HPDE6-E6E7 (cell line): ENCODE results near the gene SDHA.

Experiments used
- DNase-seq: peaks from one replicate; pipeline ENCODE4 v3.0.0; 2011; ENCODE audit warnings: missing footprints; ENCODE audit errors: extremely low spot score

Gene SDHA

DNA sequence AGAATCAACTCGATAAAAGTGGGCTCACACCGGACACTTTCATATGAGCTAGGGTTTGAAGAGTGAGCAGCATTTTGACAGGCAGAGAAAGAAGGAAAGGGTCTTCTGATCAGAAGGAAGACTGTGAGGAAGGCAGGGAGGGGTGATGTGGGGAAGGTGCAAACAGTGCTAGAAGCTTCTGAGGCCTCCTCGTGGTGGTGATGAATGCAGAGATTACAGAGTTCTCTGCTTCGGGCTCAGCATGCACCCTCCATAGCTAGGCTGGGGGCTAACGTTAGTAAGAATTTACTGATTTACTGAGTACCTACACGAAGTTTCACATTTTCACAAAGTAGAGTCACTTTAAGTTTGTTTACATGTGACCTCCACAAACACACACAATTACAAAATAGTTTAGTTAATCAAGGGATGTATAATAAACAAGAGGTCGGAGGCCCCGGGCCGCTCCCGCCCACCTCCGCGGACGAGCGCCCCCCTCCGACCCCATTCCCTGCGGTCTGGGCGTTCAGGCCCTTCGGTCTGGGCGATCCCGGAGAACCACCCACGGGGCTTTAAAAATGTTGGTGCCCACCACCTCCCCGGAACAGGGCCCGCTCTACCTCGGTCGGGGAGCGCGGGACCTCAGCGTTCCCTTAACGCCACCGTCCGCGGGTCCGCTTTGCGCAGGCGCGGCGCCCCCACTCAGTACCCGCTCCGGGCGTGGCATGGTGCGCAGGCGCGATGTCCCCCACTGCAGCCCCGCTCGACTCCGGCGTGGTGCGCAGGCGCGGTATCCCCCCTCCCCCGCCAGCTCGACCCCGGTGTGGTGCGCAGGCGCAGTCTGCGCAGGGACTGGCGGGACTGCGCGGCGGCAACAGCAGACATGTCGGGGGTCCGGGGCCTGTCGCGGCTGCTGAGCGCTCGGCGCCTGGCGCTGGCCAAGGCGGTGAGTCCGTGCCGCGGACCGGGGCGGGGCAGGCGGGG lies at the start of gene SDHA, which contains the start of gene CCDC127:
SDHA (plus strand) TSS at position 827 of the 963 bp plus-strand sequence; CDS start at position 863, 36 bp downstream.
CCDC127 (minus strand) TSS at position 660 of the 963 bp plus-strand sequence. CDS start 1,304 bp downstream, outside the sequence.
- peak; percentile 99 for DNase-seq

DNA sequence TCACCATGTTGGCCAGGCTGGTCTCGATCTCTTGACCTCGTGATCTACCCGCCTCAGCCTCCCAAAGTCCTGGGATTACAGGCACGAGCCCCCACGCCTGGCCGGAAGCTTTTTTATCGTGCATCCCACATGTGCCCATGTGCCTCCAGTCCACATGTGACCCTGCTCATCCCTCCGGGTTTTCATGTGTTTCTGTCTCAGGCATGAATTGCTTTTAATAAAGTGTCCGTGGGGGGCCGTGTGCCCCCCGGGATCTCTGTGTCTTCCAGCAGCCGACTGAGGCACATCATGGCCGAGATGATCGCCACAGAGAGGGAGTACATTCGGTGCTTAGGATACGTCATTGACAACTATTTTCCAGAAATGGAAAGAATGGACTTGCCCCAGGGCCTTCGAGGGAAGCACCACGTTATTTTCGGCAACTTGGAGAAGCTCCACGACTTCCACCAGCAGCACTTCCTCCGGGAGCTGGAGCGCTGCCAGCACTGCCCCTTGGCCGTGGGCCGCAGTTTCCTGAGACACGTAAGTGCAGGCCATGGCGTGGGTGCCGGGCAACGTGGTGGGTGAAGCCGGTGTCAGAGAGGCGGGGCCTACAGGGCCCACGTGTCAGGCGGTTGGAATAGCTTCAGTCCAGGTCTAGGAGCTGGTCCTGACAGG lies 48.9 kb upstream of the SDHA start:
- DNase-seq, result no peak

DNA sequence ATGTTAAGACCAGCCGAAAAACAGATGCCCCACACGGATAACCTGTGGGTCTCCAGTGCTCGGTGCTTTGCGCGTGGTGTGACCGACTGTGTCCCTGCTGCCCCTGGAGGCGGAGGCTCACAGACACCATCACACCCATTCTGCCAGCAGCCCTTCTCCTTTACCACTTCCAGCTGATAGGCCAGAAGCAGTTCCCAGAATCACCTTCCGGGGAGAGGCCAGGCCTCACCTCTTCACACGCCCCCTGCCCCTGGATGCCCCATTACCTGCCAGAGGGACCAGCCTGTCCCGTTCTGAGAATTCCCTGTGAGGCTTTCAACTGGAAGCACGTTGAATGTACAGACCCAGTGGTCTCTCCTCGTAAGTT lies 48.4 kb upstream of the SDHA start:
- DNase-seq, result no peak

DNA sequence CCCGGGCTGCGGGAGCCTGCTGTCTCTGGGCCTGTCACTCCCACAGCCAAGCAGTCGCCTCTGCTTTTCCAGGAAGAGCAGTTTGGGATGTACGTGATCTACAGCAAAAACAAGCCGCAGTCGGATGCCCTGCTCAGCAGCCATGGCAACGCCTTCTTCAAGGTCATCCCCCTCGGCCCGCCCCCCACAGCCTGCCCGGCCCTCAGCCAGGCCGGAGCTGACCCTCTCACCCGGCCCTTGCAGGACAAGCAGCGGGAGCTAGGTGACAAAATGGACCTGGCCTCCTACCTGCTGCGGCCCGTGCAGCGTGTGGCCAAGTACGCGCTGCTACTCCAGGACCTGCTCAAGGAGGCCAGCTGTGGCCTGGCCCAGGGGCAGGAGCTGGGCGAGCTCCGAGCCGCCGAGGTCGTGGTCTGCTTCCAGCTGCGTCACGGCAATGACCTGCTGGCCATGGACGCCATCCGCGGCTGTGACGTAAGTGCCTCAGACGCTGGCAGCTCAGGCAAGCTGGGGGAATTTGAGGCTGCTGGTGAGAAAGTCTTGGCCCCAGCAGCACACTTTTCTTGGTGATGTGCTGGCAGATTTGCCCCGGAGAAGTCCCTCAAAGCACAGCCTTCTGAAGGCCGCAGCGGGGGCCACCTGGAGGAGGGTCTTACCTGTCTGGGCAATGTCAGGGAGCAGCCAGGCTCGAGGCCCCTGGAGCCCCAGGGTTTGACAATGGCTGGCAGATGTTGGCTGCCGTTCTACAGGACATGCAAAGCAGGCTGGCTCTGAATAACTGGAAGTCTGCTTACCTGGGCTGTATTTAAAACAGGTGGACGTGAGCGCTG lies 46.9 kb upstream of the SDHA start:
- DNase-seq, result no peak

DNA sequence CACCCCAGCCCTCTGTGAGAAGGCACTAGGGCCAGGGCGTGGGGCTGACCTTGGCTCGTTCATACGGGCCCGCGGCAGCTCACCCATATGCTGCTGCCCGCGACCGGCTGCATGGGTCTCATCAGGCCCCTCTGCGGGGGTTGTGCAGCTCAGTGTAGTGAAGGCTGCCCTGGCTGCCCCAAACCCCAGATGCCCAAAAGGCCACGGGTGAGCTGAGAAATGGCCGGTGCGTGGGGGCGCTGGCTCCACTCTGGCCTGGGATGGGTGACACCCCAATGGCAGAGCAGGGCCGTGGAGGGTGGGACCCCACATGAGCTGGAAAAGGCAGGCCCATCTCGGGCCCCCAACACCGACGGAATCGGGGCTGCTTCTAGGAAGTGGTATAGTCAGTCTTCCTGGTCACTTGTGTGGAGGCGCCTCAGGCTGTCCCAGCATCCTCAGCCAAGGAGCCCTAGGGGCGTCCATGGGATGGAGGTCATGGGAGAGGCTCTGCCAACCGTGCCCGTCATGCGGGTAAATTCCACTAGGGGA lies 46.3 kb upstream of the SDHA start:
- DNase-seq, result no peak

DNA sequence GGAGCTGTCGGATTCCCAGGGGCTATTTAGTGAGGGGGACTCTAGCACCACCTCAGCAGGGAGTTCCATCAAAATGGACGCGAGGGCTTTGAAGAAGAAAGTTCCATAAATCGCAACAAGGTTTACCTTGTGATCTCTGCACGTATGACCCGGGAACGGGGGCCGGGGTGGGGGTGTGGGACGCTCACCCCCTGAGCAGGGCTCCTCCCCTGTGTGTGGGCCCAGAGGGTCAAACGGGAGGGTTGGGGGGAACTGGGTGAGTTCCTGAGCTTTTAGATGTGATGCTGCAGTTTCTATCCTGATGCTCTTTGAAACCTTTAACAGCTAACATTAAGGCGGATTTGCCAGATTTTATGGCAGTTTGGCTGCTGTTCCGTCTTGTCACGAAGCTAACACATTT lies 45.7 kb upstream of the SDHA start:
- DNase-seq, result no peak

DNA sequence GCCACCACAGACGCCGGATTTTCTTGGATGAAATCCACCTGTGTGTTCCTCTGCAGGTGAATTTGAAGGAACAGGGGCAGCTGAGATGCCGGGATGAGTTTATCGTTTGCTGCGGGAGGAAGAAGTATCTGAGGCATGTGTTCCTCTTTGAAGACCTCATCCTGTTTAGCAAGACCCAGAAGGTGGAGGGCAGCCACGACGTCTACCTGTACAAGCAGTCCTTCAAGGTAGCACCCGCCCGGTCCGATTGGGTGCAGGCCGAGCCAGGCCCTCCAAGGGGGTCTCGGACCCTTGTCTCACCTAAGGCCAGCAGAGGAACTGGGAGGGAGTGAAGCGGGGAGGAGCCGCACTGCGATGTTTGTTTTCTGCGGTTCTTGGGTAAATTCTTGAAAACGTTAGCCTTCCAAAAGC lies 45.3 kb upstream of the SDHA start:
- no peak for DNase-seq

DNA sequence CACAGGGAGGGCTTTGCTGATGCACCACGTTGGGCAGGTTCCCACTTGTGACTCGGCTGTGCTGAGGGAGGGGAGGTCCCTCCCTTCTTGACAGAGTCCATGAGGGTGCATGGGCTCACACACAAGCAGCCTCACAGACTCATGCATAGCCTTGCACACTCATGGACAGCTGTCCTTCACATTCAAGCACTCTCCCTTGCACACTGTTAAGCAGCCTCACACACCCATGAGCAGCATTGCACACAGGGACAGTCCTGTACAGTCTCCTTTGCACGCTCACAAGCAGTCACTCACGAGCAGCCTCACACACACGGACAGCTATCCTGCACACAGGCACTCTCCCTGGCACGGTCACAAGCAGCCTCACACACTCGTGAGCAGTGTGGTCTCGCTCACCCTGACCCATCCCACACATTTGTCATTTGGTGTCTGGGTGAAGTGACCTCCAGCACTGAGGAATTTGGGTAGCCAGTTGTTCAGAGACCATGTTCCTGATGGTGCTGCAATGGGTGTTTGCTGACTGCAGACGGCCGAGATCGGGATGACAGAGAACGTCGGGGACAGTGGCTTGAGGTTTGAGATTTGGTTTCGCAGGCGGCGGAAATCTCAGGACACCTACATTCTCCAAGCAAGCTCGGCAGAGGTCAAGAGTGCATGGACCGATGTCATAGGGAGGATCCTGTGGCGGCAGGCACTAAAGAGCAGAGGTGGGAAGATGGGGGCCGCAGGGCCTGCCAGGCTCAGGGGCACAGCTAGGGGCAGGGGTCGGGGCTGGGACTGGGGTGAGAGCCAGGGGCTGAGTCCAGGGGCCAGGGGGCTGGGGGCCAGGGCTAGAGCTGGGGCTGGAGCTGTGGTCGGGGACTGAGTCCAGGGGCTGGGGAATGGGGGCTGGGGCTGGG lies 44.5 kb upstream of the SDHA start:
- DNase-seq, result no peak

DNA sequence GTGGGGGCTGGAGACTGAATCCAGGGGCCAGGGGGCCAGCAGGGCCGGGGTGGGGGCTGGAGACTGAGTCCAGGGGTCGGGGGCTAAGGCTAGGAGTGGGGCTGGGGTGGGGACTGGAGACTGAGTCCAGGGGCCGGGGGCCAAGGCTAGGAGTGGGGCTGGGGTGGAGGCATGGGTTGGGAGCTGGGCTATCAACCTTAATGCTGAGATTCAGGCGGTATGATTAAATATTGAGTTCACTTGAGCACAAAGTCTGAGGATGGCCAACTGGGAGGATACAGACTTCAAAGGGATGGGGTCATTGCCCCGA lies 43.9 kb upstream of the SDHA start:
- DNase-seq, result no peak

DNA sequence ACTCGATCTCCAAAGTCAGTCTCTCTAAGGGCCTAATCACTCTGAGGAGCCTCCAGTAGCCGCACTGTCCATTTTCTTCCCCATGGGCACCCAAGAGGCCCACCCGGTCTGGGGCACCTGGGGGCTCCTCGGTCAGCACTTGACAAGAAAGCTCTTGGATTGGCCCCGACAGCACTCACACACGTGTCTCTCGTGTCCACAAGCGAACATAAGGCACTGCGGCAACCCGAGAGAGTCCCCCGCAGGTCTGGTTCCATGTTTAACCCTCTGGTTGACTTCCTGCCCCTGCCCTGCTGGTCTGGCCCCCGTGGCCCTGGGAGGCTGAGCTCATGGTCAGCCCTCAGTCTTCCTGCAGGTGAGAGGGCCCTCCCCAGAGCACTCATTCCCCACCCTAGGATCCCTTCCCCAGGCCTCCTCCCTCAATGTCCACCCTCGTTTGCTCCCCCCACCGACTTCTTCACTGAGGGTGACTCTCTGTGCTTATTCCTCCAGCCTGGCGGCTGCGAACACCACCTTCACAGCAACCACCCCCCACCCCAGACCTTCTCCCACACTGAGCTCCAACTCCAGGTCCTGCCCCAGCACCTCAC lies 43.1 kb upstream of the SDHA start:
- no peak for DNase-seq

DNA sequence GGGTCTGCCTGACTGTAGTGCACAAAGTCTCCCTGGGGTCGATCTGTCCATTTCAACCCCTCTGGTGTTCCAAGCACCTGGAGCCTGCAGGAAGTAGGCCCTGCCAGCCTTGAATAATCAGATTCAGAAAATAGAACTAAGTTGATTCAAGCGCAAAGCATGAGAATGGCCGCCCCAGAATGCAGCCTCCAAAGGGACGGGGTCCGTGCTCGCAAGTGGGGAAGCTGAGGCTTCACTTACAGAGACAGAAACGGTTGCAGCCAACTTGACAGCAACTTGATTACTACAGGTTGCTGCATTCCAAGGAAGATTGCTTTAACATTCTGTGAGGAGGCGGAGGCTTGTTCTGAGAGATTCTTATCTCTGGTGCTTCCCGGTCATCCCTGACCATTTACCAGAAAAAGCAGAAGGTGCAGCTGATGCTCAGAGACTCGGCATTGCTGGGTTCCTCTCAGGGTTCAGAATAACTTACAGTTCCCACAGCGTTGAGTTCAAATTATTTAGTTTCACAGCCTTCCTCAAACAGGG lies 41.8 kb upstream of the SDHA start:
- DNase-seq, result no peak

DNA sequence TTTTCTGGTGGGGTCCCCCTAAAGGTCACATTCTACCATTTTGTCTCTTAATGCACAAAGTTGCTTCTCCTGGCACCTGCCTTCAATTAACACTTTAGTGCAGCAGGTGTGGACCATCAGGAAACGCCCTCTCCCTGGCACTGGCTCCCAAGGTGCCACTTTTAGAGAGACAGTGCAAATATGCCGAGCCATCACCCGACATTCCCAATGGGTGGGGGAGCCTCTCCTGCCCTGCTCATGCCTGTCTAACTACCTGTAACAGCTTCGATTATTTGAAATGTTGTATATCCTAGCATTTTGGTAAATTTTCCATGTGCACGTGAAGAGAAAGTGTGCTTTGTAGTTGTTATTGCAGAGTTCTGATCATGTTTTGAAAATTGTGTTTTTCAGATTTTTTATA lies 40.0 kb upstream of the SDHA start:
- DNase-seq, result no peak

DNA sequence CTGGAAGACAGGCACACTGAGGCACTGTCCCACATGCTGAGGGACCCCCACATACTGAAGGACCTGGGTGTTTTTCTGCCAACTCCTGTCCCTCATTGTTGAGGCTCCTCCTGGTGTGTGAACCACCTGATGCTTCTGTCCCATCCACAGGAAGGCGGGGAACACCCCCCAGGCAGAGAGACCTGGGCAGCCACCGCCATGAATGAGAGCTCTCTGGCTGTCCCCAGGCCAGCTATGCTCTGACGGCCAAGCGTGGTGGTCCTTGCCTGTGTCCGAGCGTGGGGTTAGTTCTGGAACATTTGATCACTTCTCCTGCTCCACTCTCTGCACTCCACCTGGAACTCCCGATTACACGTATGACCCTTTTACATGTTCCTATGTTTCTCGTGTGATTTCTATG lies 38.7 kb upstream of the SDHA start:
- no peak for DNase-seq

DNA sequence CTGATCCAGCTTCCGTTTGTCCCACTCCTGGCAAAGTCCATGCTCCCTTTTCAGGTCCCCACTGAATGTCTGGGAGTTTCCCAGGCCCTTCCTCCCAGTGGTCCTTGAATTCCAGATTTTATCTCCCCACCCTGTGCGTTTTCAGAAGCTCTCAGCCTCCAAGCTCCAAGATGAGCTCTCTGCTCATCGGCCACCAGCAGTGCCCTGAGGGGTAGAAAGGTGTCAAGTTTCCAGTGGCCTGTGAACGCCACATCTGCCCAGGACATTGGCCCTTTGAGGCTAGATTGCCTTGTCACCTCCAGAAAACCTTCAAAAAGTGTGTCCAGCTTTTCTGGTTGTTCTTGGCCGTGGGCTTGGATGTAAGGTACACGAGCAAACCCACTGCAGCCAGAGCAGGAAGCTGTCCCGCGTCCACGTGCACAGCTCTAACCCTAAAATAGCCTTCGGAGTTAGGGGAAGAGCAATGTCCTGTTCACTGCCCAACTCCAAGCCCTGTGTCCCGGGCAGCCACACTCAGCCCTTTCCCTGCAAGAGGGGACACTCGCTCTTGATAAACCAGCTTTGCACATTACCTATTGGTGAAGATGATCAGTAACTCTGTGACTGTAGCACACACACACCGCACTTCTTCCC lies 37.7 kb upstream of the SDHA start:
- DNase-seq, result no peak

DNA sequence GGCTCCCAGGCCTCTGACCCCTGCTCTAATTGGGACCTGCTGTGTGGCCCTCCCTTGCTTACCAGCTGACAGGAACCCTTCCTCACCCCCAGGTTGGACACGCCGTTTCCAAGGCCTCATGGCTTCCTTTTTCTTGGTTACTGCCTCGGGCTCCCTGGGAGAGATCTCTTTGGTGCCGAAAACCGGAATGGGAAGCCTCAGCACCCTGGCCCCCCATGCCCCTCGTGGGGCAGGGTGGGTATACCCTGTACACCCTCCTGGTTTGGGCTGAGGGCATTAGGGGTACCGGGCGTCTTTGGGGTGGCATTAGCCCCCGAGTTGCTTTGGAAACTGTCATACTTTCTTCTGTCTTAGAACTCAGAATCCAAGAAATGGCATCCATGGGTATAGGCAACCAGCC lies 37.0 kb upstream of the SDHA start:
- DNase-seq, result no peak

DNA sequence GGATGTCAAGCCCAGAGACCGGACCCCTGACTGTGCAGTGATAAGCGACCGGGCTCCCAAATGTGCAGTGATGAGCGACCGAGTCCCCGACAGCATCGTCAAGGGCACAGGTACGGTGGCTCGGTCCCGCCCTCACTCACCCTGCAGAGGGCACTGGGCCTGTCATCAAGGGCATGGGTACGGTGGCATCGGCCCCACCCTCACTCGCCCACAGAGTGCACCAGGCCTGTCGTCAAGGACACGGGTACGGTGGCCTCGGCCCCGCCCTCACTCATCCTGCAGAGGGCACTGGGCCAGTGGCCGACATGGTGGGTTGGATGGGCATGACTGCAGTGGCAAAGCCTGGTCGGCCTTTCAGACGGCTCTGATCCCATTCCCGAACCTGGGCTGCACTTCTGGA lies 36.6 kb upstream of the SDHA start:
- DNase-seq, result no peak

DNA sequence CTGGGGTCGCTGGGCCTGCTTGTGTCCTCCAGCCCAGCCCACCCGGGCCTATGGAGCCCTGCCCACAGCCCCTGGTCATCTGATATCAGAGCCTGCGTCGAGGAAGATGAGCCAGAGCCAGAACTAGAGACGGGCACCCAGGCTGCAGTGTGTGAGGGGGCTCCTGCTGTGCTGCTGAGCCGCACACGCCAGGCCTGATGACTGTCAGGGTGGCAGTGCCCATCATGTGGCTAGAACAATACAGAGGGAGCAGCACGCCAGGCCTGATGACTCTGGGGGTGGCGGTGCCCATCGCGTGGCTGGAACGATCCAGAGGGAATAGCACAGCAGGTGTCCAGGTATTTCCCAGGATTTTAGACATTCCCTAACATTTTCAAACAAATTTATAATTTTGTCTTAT lies 36.0 kb upstream of the SDHA start:
- no peak for DNase-seq

DNA sequence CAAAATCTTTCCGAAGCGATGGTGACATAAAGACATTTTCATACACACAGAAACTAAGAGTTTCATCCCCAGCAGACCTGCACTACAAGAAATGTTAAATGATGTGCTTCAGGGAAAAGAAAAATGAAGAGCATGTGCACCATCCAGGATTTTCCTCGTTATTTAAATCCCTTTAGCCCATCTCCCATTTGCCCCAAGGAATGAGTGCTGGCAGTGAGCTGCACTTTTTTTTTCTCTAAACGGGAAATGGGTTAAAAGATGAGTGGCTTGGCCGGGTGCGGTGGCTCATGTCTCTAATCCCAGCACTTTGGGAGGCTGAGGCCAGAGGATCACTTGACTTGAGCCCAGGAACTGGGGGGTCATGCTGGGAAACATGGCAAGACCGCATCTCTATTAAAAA lies 33.6 kb upstream of the SDHA start:
- DNase-seq, result no peak

DNA sequence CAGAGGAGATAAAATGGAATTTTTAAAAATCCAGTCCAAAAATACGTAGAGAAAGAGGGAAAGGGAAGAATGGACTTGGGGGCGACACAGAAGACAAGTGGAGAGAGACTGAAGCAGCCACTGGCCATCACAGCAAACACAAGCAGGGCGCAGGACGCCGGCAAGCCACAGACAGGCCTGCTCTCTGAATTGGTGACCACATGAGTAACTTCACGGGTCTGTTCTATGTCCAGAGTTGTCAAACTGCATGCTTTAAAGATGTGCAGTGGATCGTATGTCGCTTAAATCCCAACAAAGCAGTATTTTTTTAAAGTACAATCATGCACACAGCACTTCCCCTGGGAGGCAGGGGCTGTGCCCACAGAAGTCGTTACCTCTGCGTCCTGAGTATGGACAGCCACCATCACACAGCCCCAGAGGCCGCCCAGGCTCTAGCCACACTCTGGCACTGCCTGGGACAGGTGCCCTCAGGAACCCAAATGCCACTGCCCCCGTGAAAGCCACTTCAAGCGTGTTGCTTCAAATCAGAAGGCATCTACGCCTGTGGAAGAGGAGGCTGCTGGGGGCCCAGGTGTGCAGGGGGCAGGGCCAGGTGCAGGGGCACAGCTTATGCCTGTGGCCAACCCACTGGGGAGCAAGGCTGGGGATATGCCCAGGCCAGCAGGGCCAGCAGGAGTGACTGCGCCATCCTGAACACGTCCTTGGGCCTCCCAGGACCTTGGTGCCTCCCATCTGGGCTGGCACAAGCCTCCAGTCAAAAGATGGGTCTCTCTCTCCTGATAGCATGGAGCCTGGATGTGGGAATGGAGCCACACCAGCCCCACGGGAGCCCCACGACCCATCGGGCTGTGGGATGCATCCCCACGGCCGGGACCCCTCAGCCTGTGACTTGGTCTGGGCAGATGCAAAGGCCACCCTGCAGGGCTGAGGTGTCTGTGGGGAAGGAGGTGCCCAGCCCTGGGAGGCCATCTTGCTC lies 32.7 kb upstream of the SDHA start:
- no peak for DNase-seq
